ENCODE data around the gene CPSF7. TPM values are rescaled to one million over a fixed set of nuclear protein-coding genes. Genes with fewer than 3 reads are reported as not detected.

Gene CPSF7
- polyA plus RNA-seq, 1 of the 3 experiments (the other 2 are of a cell fraction): 44.0 TPM

DNA sequence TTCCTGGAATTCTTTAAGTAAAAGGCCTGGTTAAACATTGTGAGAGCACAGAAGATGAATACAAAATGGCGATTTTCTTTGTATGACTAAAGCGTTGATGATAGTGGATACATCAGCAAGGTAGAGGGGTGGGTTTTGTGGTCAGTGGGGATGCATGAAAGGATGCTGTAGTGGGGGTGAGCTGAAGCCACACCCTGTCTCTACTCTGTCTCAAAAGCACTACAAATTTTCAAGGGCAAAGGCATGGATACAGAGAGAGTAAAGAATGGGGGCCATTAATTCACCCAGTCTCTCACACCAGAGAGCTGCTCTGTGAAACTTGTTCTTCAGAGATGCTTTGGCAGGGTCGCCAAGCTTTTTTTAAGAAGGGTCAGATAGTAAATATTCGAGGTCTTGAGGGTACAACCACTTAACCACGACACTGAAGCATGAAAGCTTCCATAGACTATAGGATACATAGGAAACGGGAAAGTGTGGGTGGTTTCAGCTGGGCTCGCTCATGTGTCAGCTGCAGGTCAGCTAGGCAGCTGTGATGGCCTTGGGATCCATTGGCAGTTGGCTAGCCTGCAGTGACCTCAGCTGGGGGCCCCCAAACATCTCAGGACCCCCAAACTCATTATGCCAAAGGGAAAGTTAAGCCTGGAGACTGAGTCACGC, 59.3 kb downstream of the CPSF7 start:
- Histone ChIP-seq H3K36me3 (replicated peaks in 1 of 2; ENCODE audit: control insufficient read depth in 1 of 2, insufficient read depth in 2 of 2, low read length in 1 of 2) (peaks cover 49 to 80% of the 10 kb centered on the region in 2 experiments), H3K9ac (no peak overlapping the region), H3F3A (replicated peaks; ENCODE audit: insufficient read depth) (peaks cover 16% of the 10 kb centered on the region), H3K4me3 (ENCODE audit: low read depth in 2 of 2, low read length in 1 of 2) (no peak overlapping the region), H3K79me2 (ENCODE audit: insufficient read depth) (no peaks in the 10 kb centered on the region; the same call in 1 of the 2 replicates), H3K9me3 (peaks cover 9% of the 10 kb centered on the region; the same call in 1 of the 2 replicates), H3K27me3 (ENCODE audit: insufficient read depth) (no peaks in the 10 kb centered on the region), H3K9me2 (no peaks in the 10 kb centered on the region), H4K20me1 (ENCODE audit: insufficient read depth) (no peaks in the 10 kb centered on the region), H3K4me2 (no peak overlapping the region), H3K27ac (ENCODE audit: low read depth in 2 of 2, low read length in 1 of 2) (no peak overlapping the region), H3K4me1 (ENCODE audit: control insufficient read depth in 1 of 2, insufficient read depth in 2 of 2, low read depth in 1 of 2, low read length in 1 of 2) (peaks cover 0 to 3% of the 10 kb centered on the region in 2 experiments; a peak in 1 of 4 replicates), H2AFZ (ENCODE audit: low read depth) (no peak overlapping the region)
- ChIA-PET POLR2A (interaction anchor here (0.7 to 1.1 kb wide), 3 partner anchors 8 to 25 kb away, joined by 3 read pairs; partner anchors contain the start of gene TMEM138), CTCF (interaction anchor here (0.9 to 12.1 kb wide), 3 partner anchors 15 to 34 kb away, joined by 3 to 101 read pairs (median 10); partner anchors contain the start of gene TMEM216)
- DNase-seq: no peak
- WGBS (ENCODE audit: low lambda C conversion rate): 96% methylated on average over 7 of the region's 8 CpGs
- no peak for TF ChIP-seq FOXM1 (IDR thresholded peaks at IDR 0.05; ENCODE audit: low read depth)
- TF ChIP-seq, protein P1, sequence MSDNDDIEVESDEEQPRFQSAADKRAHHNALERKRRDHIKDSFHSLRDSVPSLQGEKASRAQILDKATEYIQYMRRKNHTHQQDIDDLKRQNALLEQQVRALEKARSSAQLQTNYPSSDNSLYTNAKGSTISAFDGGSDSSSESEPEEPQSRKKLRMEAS (IDR thresholded peaks at IDR 0.05; ENCODE audit: low read depth): no peak
- no peak for TF ChIP-seq YY1 (IDR thresholded peaks at IDR 0.05; ENCODE audit: low read depth)
- TF ChIP-seq TAF1 (IDR thresholded peaks at IDR 0.05; ENCODE audit: borderline replicate concordance, low read depth, low read length): no peak
- TF ChIP-seq, protein P2, sequence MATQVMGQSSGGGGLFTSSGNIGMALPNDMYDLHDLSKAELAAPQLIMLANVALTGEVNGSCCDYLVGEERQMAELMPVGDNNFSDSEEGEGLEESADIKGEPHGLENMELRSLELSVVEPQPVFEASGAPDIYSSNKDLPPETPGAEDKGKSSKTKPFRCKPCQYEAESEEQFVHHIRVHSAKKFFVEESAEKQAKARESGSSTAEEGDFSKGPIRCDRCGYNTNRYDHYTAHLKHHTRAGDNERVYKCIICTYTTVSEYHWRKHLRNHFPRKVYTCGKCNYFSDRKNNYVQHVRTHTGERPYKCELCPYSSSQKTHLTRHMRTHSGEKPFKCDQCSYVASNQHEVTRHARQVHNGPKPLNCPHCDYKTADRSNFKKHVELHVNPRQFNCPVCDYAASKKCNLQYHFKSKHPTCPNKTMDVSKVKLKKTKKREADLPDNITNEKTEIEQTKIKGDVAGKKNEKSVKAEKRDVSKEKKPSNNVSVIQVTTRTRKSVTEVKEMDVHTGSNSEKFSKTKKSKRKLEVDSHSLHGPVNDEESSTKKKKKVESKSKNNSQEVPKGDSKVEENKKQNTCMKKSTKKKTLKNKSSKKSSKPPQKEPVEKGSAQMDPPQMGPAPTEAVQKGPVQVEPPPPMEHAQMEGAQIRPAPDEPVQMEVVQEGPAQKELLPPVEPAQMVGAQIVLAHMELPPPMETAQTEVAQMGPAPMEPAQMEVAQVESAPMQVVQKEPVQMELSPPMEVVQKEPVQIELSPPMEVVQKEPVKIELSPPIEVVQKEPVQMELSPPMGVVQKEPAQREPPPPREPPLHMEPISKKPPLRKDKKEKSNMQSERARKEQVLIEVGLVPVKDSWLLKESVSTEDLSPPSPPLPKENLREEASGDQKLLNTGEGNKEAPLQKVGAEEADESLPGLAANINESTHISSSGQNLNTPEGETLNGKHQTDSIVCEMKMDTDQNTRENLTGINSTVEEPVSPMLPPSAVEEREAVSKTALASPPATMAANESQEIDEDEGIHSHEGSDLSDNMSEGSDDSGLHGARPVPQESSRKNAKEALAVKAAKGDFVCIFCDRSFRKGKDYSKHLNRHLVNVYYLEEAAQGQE (IDR thresholded peaks at IDR 0.05; ENCODE audit: low read depth, low read length): no peak
- no peak for TF ChIP-seq NFIC (IDR thresholded peaks at IDR 0.05; ENCODE audit: borderline replicate concordance)
- no peak for TF ChIP-seq RXRA (IDR thresholded peaks at IDR 0.05; ENCODE audit: borderline replicate concordance, low read depth)
- TF ChIP-seq POLR2AphosphoS5 (IDR thresholded peaks at IDR 0.05; ENCODE audit: low read depth, low read length): no peak
- TF ChIP-seq, protein P3, sequence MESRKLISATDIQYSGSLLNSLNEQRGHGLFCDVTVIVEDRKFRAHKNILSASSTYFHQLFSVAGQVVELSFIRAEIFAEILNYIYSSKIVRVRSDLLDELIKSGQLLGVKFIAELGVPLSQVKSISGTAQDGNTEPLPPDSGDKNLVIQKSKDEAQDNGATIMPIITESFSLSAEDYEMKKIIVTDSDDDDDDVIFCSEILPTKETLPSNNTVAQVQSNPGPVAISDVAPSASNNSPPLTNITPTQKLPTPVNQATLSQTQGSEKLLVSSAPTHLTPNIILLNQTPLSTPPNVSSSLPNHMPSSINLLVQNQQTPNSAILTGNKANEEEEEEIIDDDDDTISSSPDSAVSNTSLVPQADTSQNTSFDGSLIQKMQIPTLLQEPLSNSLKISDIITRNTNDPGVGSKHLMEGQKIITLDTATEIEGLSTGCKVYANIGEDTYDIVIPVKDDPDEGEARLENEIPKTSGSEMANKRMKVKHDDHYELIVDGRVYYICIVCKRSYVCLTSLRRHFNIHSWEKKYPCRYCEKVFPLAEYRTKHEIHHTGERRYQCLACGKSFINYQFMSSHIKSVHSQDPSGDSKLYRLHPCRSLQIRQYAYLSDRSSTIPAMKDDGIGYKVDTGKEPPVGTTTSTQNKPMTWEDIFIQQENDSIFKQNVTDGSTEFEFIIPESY (IDR thresholded peaks at IDR 0.05; ENCODE audit: borderline replicate concordance, low read depth): no peak
- TF ChIP-seq SIN3A (IDR thresholded peaks at IDR 0.05; ENCODE audit: borderline replicate concordance, low read depth, low read length): no peak
- no peak for TF ChIP-seq NRF1 (IDR thresholded peaks at IDR 0.05; ENCODE audit: low read depth, low read length)
- no peak for TF ChIP-seq TEAD4 (IDR thresholded peaks at IDR 0.05; ENCODE audit: borderline replicate concordance, insufficient read depth)
- TF ChIP-seq RFX5 (IDR thresholded peaks at IDR 0.05; ENCODE audit: low read length): no peak
- no peak for TF ChIP-seq USF1 (IDR thresholded peaks at IDR 0.05; ENCODE audit: borderline replicate concordance, low read depth)
- no peak for TF ChIP-seq FOSL2 (IDR thresholded peaks at IDR 0.05; ENCODE audit: borderline replicate concordance, low read depth)
